ENCODE results near the gene AMACR.

Gene AMACR

DNA sequence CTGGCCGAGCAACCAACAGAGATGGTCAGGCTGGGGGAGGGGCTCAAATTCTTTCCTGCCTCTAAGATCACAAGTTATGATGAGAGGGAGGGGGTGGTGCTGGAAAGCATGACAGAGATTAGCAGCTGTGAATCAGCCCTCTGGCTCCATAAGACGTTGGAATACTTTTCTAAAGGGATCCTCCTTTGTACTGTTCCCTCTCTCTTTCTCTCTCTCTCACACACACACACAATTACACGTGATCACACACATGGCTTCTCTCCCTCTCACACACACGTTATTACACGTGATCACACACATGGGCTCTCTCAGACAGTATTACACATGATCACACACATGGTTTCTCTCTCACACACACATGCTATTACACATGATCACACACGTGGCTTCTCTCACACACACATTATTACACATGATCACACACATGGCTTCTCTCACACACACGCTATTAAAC is 23.2 kb downstream of the AMACR start, which contains the start of gene SLC45A2:
Gene SLC45A2 (minus strand): TSS at position 23 of the 454 bp plus-strand sequence. CDS start 110 bp downstream, outside the sequence.
- TF ChIP-seq, protein P1, sequence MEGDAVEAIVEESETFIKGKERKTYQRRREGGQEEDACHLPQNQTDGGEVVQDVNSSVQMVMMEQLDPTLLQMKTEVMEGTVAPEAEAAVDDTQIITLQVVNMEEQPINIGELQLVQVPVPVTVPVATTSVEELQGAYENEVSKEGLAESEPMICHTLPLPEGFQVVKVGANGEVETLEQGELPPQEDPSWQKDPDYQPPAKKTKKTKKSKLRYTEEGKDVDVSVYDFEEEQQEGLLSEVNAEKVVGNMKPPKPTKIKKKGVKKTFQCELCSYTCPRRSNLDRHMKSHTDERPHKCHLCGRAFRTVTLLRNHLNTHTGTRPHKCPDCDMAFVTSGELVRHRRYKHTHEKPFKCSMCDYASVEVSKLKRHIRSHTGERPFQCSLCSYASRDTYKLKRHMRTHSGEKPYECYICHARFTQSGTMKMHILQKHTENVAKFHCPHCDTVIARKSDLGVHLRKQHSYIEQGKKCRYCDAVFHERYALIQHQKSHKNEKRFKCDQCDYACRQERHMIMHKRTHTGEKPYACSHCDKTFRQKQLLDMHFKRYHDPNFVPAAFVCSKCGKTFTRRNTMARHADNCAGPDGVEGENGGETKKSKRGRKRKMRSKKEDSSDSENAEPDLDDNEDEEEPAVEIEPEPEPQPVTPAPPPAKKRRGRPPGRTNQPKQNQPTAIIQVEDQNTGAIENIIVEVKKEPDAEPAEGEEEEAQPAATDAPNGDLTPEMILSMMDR (IDR thresholded peaks at IDR 0.05) = no peak
- no peak within 1 kb of the TSS for H3K27ac ChIP-seq
- no peak for DNase-seq (ENCODE audit: low spot score)
- H3K4me3 ChIP-seq = no peak within 1 kb of the TSS

DNA sequence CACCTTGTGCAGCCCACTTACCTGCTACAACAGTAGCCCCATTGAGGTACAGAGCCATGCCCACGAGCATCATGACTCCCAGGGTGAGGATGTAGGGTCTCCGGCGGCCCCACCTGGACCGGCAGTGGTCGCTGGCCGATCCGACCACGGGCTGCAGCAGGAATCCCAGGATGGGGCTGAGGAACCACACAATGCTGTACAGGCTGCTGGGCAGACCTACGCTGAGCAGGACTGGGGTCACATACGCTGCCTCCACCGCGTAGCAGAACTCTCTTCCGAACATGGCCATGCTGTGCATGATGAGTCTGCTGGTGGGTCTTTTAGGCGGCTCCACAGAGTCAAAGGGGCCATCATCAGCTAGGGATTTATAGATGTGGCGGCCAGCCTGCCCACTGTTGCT is 23.7 kb downstream of the AMACR start:
- TF ChIP-seq, protein P1 (IDR thresholded peaks at IDR 0.05) = no peak
- DNase-seq (ENCODE audit: low spot score) = no peak
- no peak overlapping the region for H3K4me3 ChIP-seq
- H3K27ac ChIP-seq = no peak overlapping the region

DNA sequence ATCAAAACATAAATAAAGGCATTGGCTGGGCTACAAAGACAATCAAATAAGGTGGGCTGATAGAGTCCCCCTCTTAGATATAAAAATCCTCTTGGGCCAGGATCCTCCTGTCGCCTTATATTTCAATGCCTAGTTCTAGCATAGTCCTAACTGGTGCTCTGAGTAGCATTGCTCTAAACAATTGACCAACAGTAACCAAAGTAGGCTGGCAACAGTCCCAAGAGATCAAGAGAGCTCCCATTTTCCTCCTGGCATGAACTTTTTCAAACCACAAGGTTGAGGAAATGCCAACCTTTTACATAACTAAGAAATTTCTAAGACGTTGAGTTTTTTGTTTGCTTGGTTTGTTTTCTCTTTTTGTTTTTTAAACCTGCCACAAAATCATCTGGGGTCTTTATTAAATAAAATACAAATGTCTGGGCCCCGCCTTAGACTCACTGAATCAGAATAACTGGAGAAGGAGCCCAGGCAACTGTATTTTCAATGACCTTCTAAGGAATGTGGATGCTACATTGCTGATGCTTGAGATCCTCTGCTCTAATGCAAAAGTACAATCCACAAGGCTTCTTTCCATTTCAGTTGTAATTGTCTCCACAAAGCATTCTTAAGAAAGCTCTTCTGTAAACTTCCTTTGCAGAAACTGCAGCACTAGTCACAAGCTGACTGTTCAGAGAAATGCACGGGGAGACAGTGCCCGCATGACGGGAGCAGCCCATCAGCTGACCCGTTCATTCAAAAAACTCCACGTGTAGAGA is 26.3 kb downstream of the AMACR start:
- TF ChIP-seq, protein P1 (IDR thresholded peaks at IDR 0.05) = no peak
- no peak for DNase-seq (ENCODE audit: low spot score)
- H3K27ac ChIP-seq = no peak overlapping the region
- no peak overlapping the region for H3K4me3 ChIP-seq

DNA sequence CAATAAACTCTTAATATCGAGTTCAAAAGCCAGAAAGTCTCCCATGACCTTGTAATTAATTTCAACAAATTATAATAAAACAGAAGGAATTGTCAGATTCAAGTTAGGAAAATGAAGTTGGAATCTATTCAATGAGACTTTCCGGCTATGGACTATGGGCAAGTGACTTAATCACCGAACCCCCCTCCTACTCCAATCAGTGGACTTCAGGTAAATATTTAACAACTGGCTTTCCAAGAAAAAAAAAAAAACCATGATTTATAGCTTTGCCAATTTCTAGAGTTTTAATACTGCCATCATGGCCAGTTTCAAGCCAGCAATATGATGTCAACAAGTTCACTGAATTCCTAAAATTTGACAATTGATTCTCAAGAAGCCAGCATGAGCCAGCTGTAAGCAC is 27.8 kb downstream of the AMACR start:
- TF ChIP-seq, protein P1 (IDR thresholded peaks at IDR 0.05) = no peak
- no peak overlapping the region for H3K4me3 ChIP-seq
- no peak for DNase-seq (ENCODE audit: low spot score)
- no peak overlapping the region for H3K27ac ChIP-seq

DNA sequence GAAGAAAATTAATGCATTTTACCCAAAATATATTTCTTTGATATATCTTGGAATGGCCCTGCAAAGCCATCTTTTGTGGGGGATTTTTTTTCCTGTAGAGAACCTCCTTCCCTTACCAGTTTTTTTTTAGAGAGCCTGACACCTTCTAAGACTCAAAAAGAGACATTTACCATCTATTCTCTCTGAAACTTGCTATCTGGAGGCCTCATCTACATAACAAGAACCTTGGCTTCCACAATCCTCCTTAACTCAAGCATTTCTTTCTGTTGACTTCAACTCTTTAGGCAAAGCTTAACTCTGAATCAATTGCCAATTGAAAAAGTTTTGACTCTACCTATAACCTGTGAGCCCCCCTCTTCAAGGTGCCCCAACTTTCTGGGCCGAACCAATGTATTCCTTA is 29.5 kb downstream of the AMACR start:
- TF ChIP-seq, protein P1 (IDR thresholded peaks at IDR 0.05) = no peak
- Histone ChIP-seq H3K4me3 (no peak overlapping the region), H3K27ac (no peak overlapping the region)
- no peak for DNase-seq (ENCODE audit: low spot score)

DNA sequence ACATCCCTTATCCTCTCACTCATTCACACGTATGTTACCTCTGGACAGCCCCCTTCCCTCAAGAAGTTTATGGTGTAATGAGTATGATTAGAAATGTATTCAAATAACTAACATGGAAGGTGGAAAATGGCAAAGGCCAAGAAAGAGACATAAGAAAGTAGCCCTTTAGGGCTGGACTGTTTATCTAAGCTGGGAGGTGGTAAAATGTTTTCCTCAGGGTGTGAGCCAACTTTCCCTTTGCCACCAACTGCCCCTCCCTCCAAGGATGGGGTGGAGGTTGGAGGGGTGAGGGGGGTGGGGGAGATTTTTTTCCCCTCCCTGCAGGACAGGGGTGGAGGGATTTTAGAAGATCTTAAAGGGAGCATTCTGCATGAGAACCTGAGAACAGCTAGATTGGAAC is 31.5 kb downstream of the AMACR start:
- TF ChIP-seq, protein P1 (IDR thresholded peaks at IDR 0.05) = no peak
- H3K27ac ChIP-seq = no peak overlapping the region
- no peak for DNase-seq (ENCODE audit: low spot score)
- H3K4me3 ChIP-seq = no peak overlapping the region

DNA sequence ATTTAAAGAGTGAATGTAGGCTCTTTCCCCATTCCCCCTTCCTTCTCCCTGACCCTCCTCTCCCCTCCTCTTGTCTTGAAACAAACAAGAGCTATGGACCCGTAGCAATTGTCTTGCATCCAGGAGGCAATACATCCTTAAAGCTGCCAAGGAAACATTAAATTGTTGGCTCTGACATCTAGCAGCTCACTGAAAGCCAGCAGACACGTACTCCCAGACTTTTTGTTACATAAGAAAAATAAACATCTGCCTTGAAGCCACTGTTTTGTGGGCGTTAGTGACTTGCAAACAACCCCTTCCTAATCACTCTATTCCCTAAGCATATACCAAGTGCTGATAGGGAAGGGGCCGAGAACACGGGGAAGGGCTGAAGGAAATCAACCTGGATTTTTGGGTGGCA is 32.0 kb downstream of the AMACR start:
- TF ChIP-seq, protein P1 (IDR thresholded peaks at IDR 0.05) = no peak
- Histone ChIP-seq H3K27ac (no peak overlapping the region), H3K4me3 (no peak overlapping the region)
- no peak for DNase-seq (ENCODE audit: low spot score)

All from coronary artery (tissue), 2 donors.